Activated B cell treated with CpG ODN at 0.5 μM for 24 hours (primary cell): ENCODE data around the gene DPF3. TPM values are rescaled to one million over a fixed set of nuclear protein-coding genes. Genes with fewer than 3 reads are reported as not detected.

Experiments
- ATAC-seq: fragments of 200-7000 bp; cut with Tn5 transposase; one replicate; pipeline ENCODE4 v1.10.0; 2021; ENCODE audit warnings: low read depth, mild to moderate bottlenecking, moderate library complexity
- CTCF ChIA-PET: fragments of 350-600 bp; sonication (Branson Sonifier 250); formaldehyde crosslinking; loops from one replicate; lab custom pipeline; 2021; ENCODE audit warnings: antibody characterized with exemption; lab: Charles Lee
- POLR2A ChIA-PET: fragments of 350-600 bp; sonication (Branson Sonifier 250); formaldehyde crosslinking; loops from one replicate; lab custom pipeline; 2021; ENCODE audit warnings: antibody characterized with exemption; lab: Charles Lee
- DNase-seq: peaks from one replicate; pipeline ENCODE4 v3.0.0; 2022
- H3K27ac Mint-ChIP-seq: one replicate; pipeline ENCODE4 v1.8.0; 2020; ENCODE audit warnings: mixed read lengths
- H3K27me3 Mint-ChIP-seq: one replicate; pipeline ENCODE4 v1.8.0; 2021; ENCODE audit warnings: mixed read lengths
- H3K36me3 Mint-ChIP-seq: one replicate; pipeline ENCODE4 v1.8.0; 2021; ENCODE audit warnings: low read depth, mixed read lengths
- H3K4me1 Mint-ChIP-seq: one replicate; pipeline ENCODE4 v1.8.0; 2021; ENCODE audit warnings: mixed read lengths
- H3K4me3 Mint-ChIP-seq: one replicate; pipeline ENCODE4 v1.8.0; 2020; ENCODE audit warnings: mild to moderate bottlenecking, mixed read lengths
- H3K9me3 Mint-ChIP-seq: one replicate; pipeline ENCODE4 v1.8.0; 2020; ENCODE audit warnings: mixed read lengths
- CTCF ChIP-seq: fragments of 200-600 bp; IDR thresholded peaks from one replicate; pipeline ENCODE4 v1.8.0; 2022; ENCODE audit warnings: antibody characterized with exemption, mild to moderate bottlenecking
- intact Hi-C: fragments of 100-400 bp; cut with micrococcal nuclease; formaldehyde crosslinking; loops from one replicate; pipeline ENCODE4 v1.15.1; 2024
- total RNA-seq: library from RNA; stranded (reverse); gene quantifications from 2 replicates; pipeline ENCODE4 v1.2.3, GENCODE V29; 2022

Gene DPF3
- total RNA-seq, 1 donor from 2014 or later = 3.5 TPM

- Mint-ChIP-seq H3K9me3 (no peaks in the 10 kb centered on the region), H3K36me3 (no peaks in the 10 kb centered on the region), H3K4me1 (no peaks in the 10 kb centered on the region), H3K27ac (no peak overlapping the region), H3K27me3 (peaks cover 7% of the 10 kb centered on the region), H3K4me3 (no peak overlapping the region)
- intact Hi-C loops = no loop called here
- ChIA-PET POLR2A (no interaction called here), CTCF (interaction anchor here (0.6 kb wide), 1 partner anchor 377 kb away, joined by 3 read pairs; no protein-coding TSS in a partner anchor)
- ATAC-seq (no peak), DNase-seq (no peak)
- TF ChIP-seq CTCF = no peak
These were observed 23.3 kb upstream of the DPF3 start for GRCh38 chr14:72917094-72917802.

DNA sequence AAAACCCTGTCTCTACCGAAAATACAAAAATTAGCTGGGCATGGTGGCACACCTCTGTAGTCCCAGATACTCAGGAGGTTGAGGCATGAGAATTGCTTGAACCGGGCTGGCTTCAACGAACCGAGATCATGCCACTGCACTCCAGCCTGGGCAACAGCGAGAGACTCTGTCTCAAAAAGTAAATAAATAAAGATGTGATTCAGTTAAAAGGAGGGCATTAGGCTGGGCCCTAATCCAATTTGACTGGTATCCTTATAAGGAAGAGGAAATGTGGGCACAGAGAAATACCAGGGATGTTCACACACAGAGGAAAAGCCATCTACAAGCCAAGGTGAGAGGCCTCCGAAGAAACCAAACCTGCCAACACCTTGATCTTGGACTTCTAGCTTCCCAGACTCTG lies 22.3 kb upstream of the DPF3 start:
- ChIA-PET POLR2A (no interaction called here), CTCF (no interaction called here)
- Mint-ChIP-seq H3K27me3 (peaks cover 7% of the 10 kb centered on the region), H3K9me3 (no peaks in the 10 kb centered on the region), H3K4me3 (no peak overlapping the region), H3K36me3 (no peaks in the 10 kb centered on the region), H3K27ac (no peak overlapping the region), H3K4me1 (no peaks in the 10 kb centered on the region)
- intact Hi-C loops = no loop called here
- DNase-seq (no peak), ATAC-seq (no peak)
- TF ChIP-seq CTCF = no peak

DNA sequence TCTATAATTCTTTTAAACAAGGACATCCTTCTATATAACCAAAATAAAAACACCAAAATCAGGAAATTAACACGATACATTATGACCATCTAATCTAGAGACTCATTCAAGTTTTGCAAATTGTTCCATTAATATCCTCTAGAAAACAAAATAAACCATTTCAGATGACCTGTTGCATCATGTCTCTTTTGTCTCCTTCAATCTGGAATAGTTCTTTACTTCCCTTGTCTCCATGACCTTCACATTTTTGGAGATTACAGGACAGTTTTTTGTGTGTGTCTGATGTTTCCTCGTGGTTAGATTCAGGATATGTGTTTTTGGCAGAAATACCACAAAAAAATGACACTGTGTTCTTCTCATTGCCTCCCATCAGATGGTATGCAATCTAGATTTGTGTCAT lies 19.9 kb upstream of the DPF3 start:
- no peaks in the 10 kb centered on the region for H3K9me3 Mint-ChIP-seq
- DNase-seq (no peak), ATAC-seq (no peak)
- no peak overlapping the region for H3K27ac Mint-ChIP-seq
- TF ChIP-seq CTCF = no peak
- H3K4me1 Mint-ChIP-seq = no peaks in the 10 kb centered on the region
- POLR2A ChIA-PET = interaction anchor here (0.7 kb wide), 2 partner anchors 324 to 335 kb away, joined by 6 read pairs; no protein-coding TSS in a partner anchor
- intact Hi-C loops = no loop called here
- CTCF ChIA-PET = no interaction called here
- peaks cover 2% of the 10 kb centered on the region for H3K27me3 Mint-ChIP-seq
- H3K4me3 Mint-ChIP-seq = no peak overlapping the region
- H3K36me3 Mint-ChIP-seq = no peaks in the 10 kb centered on the region

- CTCF ChIA-PET = interaction anchor here (1.0 to 3.1 kb wide), 3 partner anchors 39 to 1315 kb away, joined by 3 to 37 read pairs (median 10); no protein-coding TSS in a partner anchor
- no peaks in the 10 kb centered on the region for H3K36me3 Mint-ChIP-seq
- H3K4me3 Mint-ChIP-seq = no peak overlapping the region
- no peak for TF ChIP-seq CTCF
- H3K27me3 Mint-ChIP-seq = no peaks in the 10 kb centered on the region
- peaks cover 16% of the 10 kb centered on the region for H3K4me1 Mint-ChIP-seq
- ATAC-seq (no peak), DNase-seq (no peak)
- H3K27ac Mint-ChIP-seq = no peak overlapping the region
- H3K9me3 Mint-ChIP-seq = no peaks in the 10 kb centered on the region
- intact Hi-C loops = no loop called here
- POLR2A ChIA-PET = interaction anchor here (0.6 to 0.7 kb wide), 2 partner anchors 55 to 364 kb away, joined by 4 to 6 read pairs; no protein-coding TSS in a partner anchor
These were observed 15.3 kb upstream of the DPF3 start for GRCh38 chr14:72909163-72909562.

DNA sequence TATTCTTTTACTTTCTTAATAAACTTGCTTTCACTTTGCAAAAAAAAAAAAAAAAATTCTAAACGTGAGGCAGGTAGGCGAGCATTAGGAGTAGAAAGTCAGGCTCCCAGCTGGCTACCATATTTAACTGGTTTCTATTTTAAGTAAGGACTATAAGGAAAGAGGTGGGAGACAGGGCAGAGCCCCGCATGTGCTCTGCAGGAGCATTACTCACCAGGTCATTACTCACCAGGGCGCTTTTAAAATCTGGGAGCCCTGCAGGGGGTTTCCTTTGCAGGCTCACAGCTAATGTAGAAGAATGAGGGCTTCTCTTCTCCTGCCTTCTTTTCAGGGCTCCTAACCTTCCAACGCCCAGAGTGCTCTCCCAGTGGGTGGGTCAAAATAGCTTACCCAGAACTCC lies 14.0 kb upstream of the DPF3 start:
- ATAC-seq (no peak), DNase-seq (no peak)
- H3K9me3 Mint-ChIP-seq = no peaks in the 10 kb centered on the region
- TF ChIP-seq CTCF = no peak
- H3K4me1 Mint-ChIP-seq = peaks cover 17% of the 10 kb centered on the region
- no peaks in the 10 kb centered on the region for H3K27me3 Mint-ChIP-seq
- ChIA-PET CTCF (interaction anchor here (1.0 to 3.1 kb wide), 3 partner anchors 40 to 392 kb away, joined by 3 to 37 read pairs (median 10); no protein-coding TSS in a partner anchor), POLR2A (no interaction called here)
- H3K4me3 Mint-ChIP-seq = no peak overlapping the region
- H3K36me3 Mint-ChIP-seq = no peaks in the 10 kb centered on the region
- no peak overlapping the region for H3K27ac Mint-ChIP-seq
- intact Hi-C loops = no loop called here
